Large intestine (tissue), 3 donors: Measurements from ENCODE around the gene VSTM4. TPM values are rescaled to one million over a fixed set of nuclear protein-coding genes. Genes with fewer than 3 reads are reported as not detected.

Source experiments
- DNase-seq, 2 donors: peaks; one replicate each; pipeline versions ENCODE4 v3.0.0 to v3.0.0-alpha.2; 2013
- H3K27ac ChIP-seq: one replicate; pipeline ENCODE4 v1.5.1; 2013; ENCODE audit warnings: low read length
- H3K27me3 ChIP-seq: 2 replicates; pipeline ENCODE4 v1.6.1; 2013; ENCODE audit warnings: low read length; ENCODE audit not compliant: control insufficient read depth, insufficient read depth
- H3K36me3 ChIP-seq: 2 replicates; pipeline ENCODE4 v1.6.1; 2013; ENCODE audit warnings: low read length; ENCODE audit not compliant: control insufficient read depth, insufficient read depth
- H3K4me1 ChIP-seq: one replicate; pipeline ENCODE4 v1.6.1; 2013; ENCODE audit warnings: low read length; ENCODE audit not compliant: control insufficient read depth, insufficient read depth
- H3K4me3 ChIP-seq: one replicate; pipeline ENCODE4 v1.5.1; 2013; ENCODE audit warnings: low read length
- H3K9me3 ChIP-seq: one replicate; pipeline ENCODE4 v1.6.1; 2013; ENCODE audit warnings: mild to moderate bottlenecking, low read depth, low read length, moderate library complexity; ENCODE audit not compliant: control insufficient read depth
- WGBS: methylation state at CpG from one replicate; pipeline ENCODE4 v1.1.5; 2013; ENCODE audit warnings: low lambda C conversion rate; ENCODE audit not compliant: insufficient coverage; 5-methylcytosine and 5-hydroxymethylcytosine counted together
- polyA plus RNA-seq: library from polyadenylated mRNA; unstranded; fragments of 120-200 nt; gene quantifications from one replicate; pipeline ENCODE4 v1.2.1, GENCODE V29; 2013

VSTM4 gene
- polyA plus RNA-seq, 1 donor, result 10.2 TPM

DNA sequence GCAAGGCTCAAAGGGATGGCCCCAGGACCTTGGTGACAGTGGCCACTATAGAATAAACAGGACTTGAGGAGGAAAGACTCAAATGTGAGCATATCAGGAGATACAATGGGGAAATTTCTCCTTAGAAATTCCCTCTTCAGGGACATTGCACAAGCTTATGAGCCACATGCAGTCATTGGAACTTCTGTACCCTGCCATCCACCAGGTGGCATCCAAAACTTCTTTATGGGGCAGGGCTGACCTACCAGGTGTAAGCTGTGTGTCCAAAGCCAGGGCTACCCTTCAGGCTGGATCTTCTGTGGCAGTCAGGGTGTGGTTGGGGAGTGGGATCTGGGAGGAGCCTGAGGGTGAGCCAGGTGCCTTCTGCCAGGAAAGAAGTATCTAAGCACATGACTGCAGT, 139.1 kb downstream of the VSTM4 start:
- H3K4me3 ChIP-seq, result no peak overlapping the region
- no peaks in the 10 kb centered on the region for H3K9me3 ChIP-seq
- DNase-seq, result peak; percentile 9 to 16
- H3K36me3 ChIP-seq, result no peaks in the 10 kb centered on the region
- H3K4me1 ChIP-seq, result no peaks in the 10 kb centered on the region
- H3K27ac ChIP-seq, result no peak overlapping the region
- no peaks in the 10 kb centered on the region for H3K27me3 ChIP-seq

GRCh38 chr10:48974510-48975156, 140.7 kb downstream of the VSTM4 start:
- no peaks in the 10 kb centered on the region for H3K9me3 ChIP-seq
- no CpG with 5 or more reads among the region's 12 CpGs for WGBS

DNA sequence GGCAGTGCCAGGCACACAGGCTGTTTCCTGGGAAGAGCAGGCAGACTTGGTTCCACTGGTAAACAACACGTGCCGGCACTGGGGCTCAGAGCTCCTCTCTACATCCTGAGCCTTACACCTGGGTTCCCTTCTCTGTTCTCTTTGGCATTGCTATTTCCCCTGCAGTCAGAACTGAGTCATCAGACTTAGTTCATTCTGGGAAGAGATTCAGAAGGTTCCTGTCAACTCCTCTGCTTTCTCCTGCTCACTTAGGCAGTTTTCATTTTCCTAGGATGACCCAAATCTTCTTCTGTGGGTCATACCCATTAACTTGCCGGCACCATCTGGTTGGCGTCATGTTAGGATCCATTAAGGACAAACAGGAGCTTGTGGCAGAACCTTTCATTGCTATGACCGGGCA, 142.3 kb downstream of the VSTM4 start:
- WGBS, result no CpG with 5 or more reads among the region's 5 CpGs

More at GRCh38 chr10:48974510-48975156, 140.7 kb downstream of the VSTM4 start:
- no peak overlapping the region for H3K4me3 ChIP-seq
- DNase-seq, result no peak
- no peaks in the 10 kb centered on the region for H3K36me3 ChIP-seq
- no peaks in the 10 kb centered on the region for H3K4me1 ChIP-seq
- no peaks in the 10 kb centered on the region for H3K27me3 ChIP-seq
- no peak overlapping the region for H3K27ac ChIP-seq

DNA sequence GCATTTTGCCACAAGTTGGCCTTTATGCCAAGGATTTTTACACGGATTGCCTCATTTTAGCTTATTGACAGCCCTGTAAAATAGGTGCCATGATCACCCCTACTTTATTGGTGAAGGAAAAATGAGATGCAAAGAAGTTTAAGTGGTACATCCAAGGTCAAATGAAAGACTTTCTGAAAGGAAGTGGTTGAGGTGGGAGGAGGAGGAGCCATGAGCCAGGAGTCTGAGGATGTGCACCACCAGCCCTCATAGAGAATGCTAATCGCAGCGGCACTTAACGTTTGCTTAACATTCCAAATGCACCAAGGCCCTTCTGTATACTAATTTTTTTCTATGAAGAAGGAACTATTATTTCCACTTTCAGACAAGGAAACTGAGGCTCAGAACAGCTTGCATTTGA, 144.7 kb downstream of the VSTM4 start:
- Histone ChIP-seq H3K27ac (no peak overlapping the region), H3K4me1 (no peaks in the 10 kb centered on the region), H3K36me3 (no peaks in the 10 kb centered on the region), H3K4me3 (no peak overlapping the region), H3K9me3 (no peaks in the 10 kb centered on the region), H3K27me3 (peaks cover 3% of the 10 kb centered on the region)
- DNase-seq, result no peak
- no CpG with 5 or more reads among the region's 4 CpGs for WGBS

More for the DNA sequence above, 142.3 kb downstream of the VSTM4 start:
- no peak for DNase-seq
- Histone ChIP-seq H3K27me3 (no peaks in the 10 kb centered on the region), H3K36me3 (no peaks in the 10 kb centered on the region), H3K9me3 (no peaks in the 10 kb centered on the region), H3K4me3 (no peak overlapping the region), H3K4me1 (no peaks in the 10 kb centered on the region), H3K27ac (no peak overlapping the region)

- Histone ChIP-seq H3K27ac (no peak overlapping the region), H3K9me3 (no peaks in the 10 kb centered on the region), H3K27me3 (peaks cover 3% of the 10 kb centered on the region), H3K36me3 (no peaks in the 10 kb centered on the region), H3K4me3 (no peak overlapping the region), H3K4me1 (no peaks in the 10 kb centered on the region)
- WGBS, result no CpG with 5 or more reads among the region's 14 CpGs
- DNase-seq, result no peak
Observed at GRCh38 chr10:48970046-48970445, 145.3 kb downstream of the VSTM4 start.

DNA sequence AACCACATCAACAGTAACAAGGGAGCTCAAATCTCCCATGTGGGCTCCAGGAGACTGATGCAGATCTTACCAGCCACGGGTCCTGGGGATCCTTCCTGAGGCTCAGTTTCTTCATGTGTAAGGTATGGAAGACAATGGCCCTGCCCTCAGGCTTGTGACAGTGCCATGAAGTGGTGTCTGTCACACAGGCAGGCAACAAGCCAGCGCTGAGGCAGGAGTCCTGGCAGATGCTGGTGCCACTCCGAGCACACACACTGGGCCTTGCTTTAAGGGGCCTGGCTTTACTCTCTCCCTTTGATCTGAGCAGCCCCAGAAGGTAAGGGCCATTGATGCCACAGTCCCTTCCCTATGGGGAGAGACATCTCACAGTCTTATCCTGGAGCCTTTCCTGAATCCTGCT, 147.3 kb downstream of the VSTM4 start:
- H3K36me3 ChIP-seq, result no peaks in the 10 kb centered on the region
- H3K9me3 ChIP-seq, result no peaks in the 10 kb centered on the region
- DNase-seq, result no peak
- no peak overlapping the region for H3K27ac ChIP-seq
- H3K4me3 ChIP-seq, result no peak overlapping the region
- no peaks in the 10 kb centered on the region for H3K4me1 ChIP-seq
- no CpG with 5 or more reads among the region's 3 CpGs for WGBS
- peaks cover 3% of the 10 kb centered on the region for H3K27me3 ChIP-seq

GRCh38 chr10:48965460-48965859, 149.9 kb downstream of the VSTM4 start:
- H3K36me3 ChIP-seq, result no peaks in the 10 kb centered on the region
- 100% methylated on average over 1 of the region's 4 CpGs for WGBS
- no peak for DNase-seq
- no peak overlapping the region for H3K4me3 ChIP-seq
- no peaks in the 10 kb centered on the region for H3K4me1 ChIP-seq
- H3K27ac ChIP-seq, result no peak overlapping the region
- no peaks in the 10 kb centered on the region for H3K9me3 ChIP-seq
- peaks cover 3% of the 10 kb centered on the region for H3K27me3 ChIP-seq

Other genes starting within 250 kb of the VSTM4 start
- gene LRRC18, start 175.7 kb downstream of the VSTM4 start, polyA plus RNA-seq, result 0.24 TPM
- gene FAM170B, start 18.5 kb upstream of the VSTM4 start, polyA plus RNA-seq, result not detected
- 5.5 TPM for gene TMEM273, start 72.9 kb upstream of the VSTM4 start, polyA plus RNA-seq
- gene C10orf71, start 183.6 kb upstream of the VSTM4 start, polyA plus RNA-seq, result 0.01 TPM